Measurements from ENCODE around the gene MAFG. TPM values are rescaled to one million over a fixed set of nuclear protein-coding genes. Genes with fewer than 3 reads are reported as not detected.
A peak's percentile ranks its signal among the peaks of the same experiment; 100 is the strongest.

Gene MAFG
- total RNA-seq, 5 donors from 2014 or later (not counting 1 experiment from before 2014, with no cell fraction given), result 10.6 to 24.8 (median 18.8) TPM

DNA sequence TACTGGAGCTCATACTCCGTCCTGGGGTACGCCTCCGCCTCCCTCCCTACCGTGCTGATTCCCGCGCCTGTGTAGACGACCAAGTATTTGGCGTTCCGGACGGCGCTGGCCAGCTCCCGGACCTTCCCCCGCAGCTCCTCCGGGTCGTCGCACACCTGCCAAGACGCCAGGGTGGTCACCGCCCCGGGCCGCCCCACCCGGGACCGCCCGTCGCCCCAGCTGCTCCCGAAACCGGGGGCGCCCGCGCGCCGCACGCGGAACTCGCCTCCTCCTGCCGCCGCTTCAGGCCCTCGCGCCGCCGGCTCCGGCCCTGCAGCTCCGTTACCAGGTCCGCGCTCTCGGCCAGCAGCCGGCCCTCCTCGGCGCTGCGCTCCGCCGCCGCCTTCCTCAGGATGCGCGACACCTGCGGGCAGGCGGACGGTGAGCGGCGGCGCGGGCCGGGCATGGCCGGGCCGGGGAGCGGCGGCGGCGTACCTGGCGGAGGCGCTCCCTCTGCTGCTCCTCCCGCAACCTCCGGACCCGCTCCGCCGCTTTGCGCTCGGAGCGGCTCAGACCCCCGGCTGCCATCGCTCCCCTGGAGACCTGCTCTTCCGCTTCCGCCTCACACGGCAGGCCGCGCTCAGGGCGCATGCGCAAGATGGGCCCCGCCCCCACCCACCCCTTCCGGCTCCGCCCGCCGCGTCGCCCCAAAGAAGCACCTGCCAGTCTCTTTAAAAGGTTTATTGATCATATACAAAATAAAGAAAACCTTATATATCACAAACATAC lies 9.8 kb downstream of the MAFG start, which contains the start of gene SIRT7:
Gene SIRT7 (minus strand): TSS at position 612 of the 768 bp plus-strand sequence. CDS start 45 bp downstream, at position 567.
- ATAC-seq (replicated peaks in 1 of 4) (peak; percentile 86 to 90 (median 89)), DNase-seq (peak; percentile 61 to 95 (median 77))
- Histone ChIP-seq H3K9me3 (no peaks in the 10 kb centered on the region), H3K36me3 (ENCODE audit: control insufficient read depth in 2 of 2, extremely low read depth in 1 of 2, insufficient read depth in 1 of 2, low read length in 1 of 2) (peaks cover 22 to 34% of the 10 kb centered on the region in 2 donors), H3K27me3 (replicated peaks in 1 of 2; ENCODE audit: control insufficient read depth in 2 of 2, extremely low read depth in 1 of 2, insufficient read depth in 2 of 2, low read length in 1 of 2) (no peaks in the 10 kb centered on the region), H3K4me3 (ENCODE audit: control insufficient read depth in 1 of 2, extremely low read depth in 1 of 2, low read length in 1 of 2) (peak within 1 kb of the TSS; percentile 61 to 80), H3K27ac (ENCODE audit: low read length) (peak within 1 kb of the TSS; percentile 63), H3K4me1 (ENCODE audit: control insufficient read depth in 1 of 2, extremely low read depth in 1 of 2, insufficient read depth in 2 of 2, low read length in 2 of 2) (peaks cover 12 to 30% of the 10 kb centered on the region in 2 experiments)
- ChIA-PET POLR2A (no interaction called here), CTCF (no interaction called here)
- peak within 1 kb of the TSS; percentile 83 to 88 (median 85) for H3K4me3 Mint-ChIP-seq
- H3K27me3 Mint-ChIP-seq, result no peaks in the 10 kb centered on the region
- H3K9me3 Mint-ChIP-seq, result no peaks in the 10 kb centered on the region
- peak within 1 kb of the TSS; percentile 86 to 87 for H3K27ac Mint-ChIP-seq
- H3K4me1 Mint-ChIP-seq, result peaks cover 26 to 36% (median 29%) of the 10 kb centered on the region in 3 donors
- under 1% methylated on average over 77 of the region's 94 CpGs for WGBS (ENCODE audit: insufficient coverage)
- H3K36me3 Mint-ChIP-seq, result peaks cover 20% of the 10 kb centered on the region

DNA sequence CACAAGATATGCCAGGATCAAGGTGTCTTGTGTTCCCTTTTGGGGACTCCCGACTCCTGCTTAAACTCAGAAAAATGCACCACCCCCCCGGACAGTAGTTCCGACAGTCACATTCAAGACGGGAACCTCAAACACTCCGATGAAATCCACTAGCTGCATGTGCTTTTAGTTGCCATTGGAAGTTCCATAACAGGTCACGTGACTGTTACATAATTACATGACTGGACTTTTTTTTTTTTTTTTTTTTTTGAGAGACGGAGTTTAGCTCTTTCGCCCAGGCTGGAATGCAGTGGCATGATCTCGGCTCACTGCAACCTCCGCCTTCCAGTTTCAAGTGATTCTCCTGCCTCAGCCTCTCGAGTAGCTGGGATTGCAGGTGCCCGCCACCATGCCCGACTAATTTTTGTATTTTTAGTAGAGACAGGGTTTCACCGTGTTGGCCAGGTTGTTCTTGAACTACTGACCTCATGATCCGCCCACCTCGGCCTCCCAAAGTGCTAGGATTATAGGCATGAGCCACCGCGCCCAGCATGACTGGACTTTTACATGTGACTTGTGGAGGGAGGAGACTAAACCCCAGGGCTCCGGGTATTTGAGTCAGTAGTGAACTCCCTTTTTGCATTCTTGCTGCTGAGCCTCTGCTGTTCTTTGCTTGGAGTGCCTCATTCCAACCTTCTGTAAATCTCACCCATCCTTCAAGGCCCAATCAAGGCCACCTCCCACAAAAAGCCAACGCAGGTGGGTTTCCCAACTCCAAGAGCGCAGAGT lies 11.1 kb downstream of the MAFG start:
- ChIA-PET CTCF (interaction anchor here (0.6 to 0.7 kb wide), 3 partner anchors 12 to 1015 kb away, joined by 3 to 8 read pairs (median 4); no protein-coding TSS in a partner anchor), POLR2A (no interaction called here)
- DNase-seq (no peak), ATAC-seq (replicated peaks in 1 of 4) (no peak)
- Mint-ChIP-seq H3K9me3 (no peaks in the 10 kb centered on the region), H3K36me3 (peaks cover 21% of the 10 kb centered on the region), H3K4me3 (peak overlapping the region; percentile 78 to 85 (median 83)), H3K27me3 (no peaks in the 10 kb centered on the region), H3K4me1 (peaks cover 26 to 36% (median 33%) of the 10 kb centered on the region in 3 donors), H3K27ac (peak overlapping the region in 1 of 2 donors; percentile 64)
- H3K9me3 ChIP-seq, result no peaks in the 10 kb centered on the region
- peak overlapping the region in 1 of 2 donors; percentile 61 for H3K4me3 ChIP-seq (ENCODE audit: control insufficient read depth in 1 of 2, extremely low read depth in 1 of 2, low read length in 1 of 2)
- no peaks in the 10 kb centered on the region for H3K27me3 ChIP-seq (replicated peaks in 1 of 2; ENCODE audit: control insufficient read depth in 2 of 2, extremely low read depth in 1 of 2, insufficient read depth in 2 of 2, low read length in 1 of 2)
- H3K4me1 ChIP-seq (ENCODE audit: control insufficient read depth in 1 of 2, extremely low read depth in 1 of 2, insufficient read depth in 2 of 2, low read length in 2 of 2), result peaks cover 12 to 36% of the 10 kb centered on the region in 2 experiments
- H3K27ac ChIP-seq (ENCODE audit: low read length), result no peak overlapping the region
- H3K36me3 ChIP-seq (ENCODE audit: control insufficient read depth in 2 of 2, extremely low read depth in 1 of 2, insufficient read depth in 1 of 2, low read length in 1 of 2), result peaks cover 22 to 41% of the 10 kb centered on the region in 2 donors
- WGBS (ENCODE audit: insufficient coverage), result 87% methylated on average over 20 of the region's 21 CpGs

DNA sequence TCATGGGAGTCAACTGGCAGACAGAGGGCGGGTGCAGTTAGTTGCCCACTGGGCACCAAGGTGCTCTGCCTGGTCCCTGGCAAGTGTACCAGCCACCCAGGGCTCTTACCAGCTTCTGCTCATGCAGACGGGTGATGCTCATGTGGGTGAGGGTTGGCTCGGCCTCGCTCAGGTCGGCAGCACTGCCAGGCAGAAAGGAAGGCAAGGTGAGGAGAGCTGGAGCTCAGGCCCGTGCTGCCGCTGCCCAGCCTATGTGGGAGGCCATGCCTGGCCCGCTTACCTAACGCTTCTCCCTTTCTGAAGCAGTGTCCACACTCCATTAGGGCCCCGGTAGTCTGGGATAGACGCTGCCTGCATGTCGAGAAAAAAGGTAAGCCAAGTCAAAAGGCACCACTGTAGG lies 12.2 kb downstream of the MAFG start:
- Mint-ChIP-seq H3K36me3 (peaks cover 21% of the 10 kb centered on the region), H3K27ac (no peak overlapping the region), H3K4me1 (peaks cover 26 to 39% (median 34%) of the 10 kb centered on the region in 3 donors), H3K9me3 (no peaks in the 10 kb centered on the region), H3K27me3 (no peaks in the 10 kb centered on the region), H3K4me3 (peak overlapping the region in 2 of 3 donors; percentile 17 to 43)
- WGBS (ENCODE audit: insufficient coverage), result 94% methylated on average over 9 of the region's 12 CpGs
- Histone ChIP-seq H3K9me3 (no peaks in the 10 kb centered on the region), H3K27ac (ENCODE audit: low read length) (no peak overlapping the region), H3K4me1 (ENCODE audit: control insufficient read depth in 1 of 2, extremely low read depth in 1 of 2, insufficient read depth in 2 of 2, low read length in 2 of 2) (peaks cover 17 to 41% of the 10 kb centered on the region in 2 experiments), H3K36me3 (ENCODE audit: control insufficient read depth in 2 of 2, extremely low read depth in 1 of 2, insufficient read depth in 1 of 2, low read length in 1 of 2) (peaks cover 22 to 41% of the 10 kb centered on the region in 2 donors), H3K27me3 (replicated peaks in 1 of 2; ENCODE audit: control insufficient read depth in 2 of 2, extremely low read depth in 1 of 2, insufficient read depth in 2 of 2, low read length in 1 of 2) (no peaks in the 10 kb centered on the region), H3K4me3 (ENCODE audit: control insufficient read depth in 1 of 2, extremely low read depth in 1 of 2, low read length in 1 of 2) (no peak overlapping the region)
- ATAC-seq (replicated peaks in 1 of 4) (no peak), DNase-seq (no peak)
- ChIA-PET CTCF (no interaction called here), POLR2A (no interaction called here)

DNA sequence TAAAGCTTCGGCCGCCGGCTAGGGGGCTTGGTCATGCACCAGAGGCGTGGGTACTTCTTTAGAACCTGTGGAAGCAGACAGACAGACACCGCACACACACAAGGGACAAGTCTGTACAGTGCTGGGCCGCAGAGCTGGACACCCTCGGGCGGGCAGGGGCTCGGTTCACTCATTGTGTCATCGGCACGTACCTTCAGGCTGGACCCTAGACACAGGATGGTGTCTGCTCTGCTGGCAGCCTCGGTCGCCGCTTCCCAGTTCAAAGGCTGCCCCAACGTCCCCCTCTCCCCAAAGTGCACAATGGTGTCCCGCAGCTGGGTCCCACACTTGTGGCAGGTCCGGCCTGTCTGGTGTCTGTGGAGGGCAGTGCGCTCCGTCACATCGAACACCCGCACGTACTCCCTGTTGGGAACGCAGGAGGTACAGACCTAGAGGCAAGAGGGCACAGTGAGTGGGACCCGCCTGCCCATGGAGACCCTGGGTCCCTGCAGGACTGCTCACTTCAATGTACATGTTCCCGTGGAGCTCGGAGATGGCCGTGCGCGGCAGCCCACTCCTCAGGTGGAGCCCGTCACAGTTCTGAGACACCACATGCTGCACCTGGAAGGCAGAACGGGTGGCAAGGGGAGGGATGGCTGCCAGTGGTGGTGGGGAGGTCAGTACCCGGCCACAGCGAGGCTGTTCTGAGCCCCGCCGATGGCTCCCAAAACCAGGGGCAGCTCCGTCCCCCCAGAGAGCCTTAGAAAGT lies 13.3 kb downstream of the MAFG start:
- peaks cover 26 to 39% (median 34%) of the 10 kb centered on the region in 3 donors for H3K4me1 Mint-ChIP-seq
- POLR2A ChIA-PET, result no interaction called here
- CTCF ChIA-PET, result no interaction called here

DNA sequence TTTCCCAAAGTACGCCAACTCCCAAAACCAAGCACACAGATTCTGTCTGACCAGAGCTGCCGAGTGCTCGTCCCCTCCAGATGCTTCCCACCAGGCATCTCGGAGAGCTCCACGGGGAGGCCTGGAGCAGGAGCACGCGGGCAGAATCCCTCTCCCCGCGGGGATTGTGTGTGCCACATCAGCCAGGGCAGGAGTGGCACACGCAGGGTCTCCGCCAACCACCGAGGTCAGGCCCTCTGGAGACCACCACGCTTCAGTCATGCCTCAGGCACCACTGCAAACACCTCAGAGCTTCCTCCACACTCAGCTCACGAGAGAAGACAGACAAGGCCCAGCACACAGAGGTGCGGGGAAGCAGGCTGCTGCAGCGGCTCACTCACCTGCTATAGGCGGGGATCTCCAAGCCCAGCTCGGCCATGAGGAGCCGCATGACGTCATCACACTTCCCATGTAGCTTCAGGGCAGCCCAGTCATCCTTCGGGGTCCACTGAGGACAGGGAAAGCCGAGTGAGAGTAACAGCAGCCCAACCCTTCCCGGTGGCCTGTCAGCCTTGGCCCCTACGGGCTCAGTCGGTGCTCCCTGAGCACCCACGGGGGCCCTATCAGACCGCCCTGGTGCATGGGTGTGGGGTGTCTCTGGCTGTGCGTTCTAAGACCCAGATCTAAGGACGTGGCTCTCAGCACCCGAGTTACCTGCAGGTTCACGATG lies 14.0 kb downstream of the MAFG start:
- H3K36me3 Mint-ChIP-seq, result peaks cover 21% of the 10 kb centered on the region
- DNase-seq, result no peak
- H3K4me1 ChIP-seq (ENCODE audit: control insufficient read depth in 1 of 2, extremely low read depth in 1 of 2, insufficient read depth in 2 of 2, low read length in 2 of 2), result peaks cover 18 to 55% of the 10 kb centered on the region in 2 experiments
- H3K9me3 ChIP-seq, result no peaks in the 10 kb centered on the region
- H3K27ac Mint-ChIP-seq, result peak overlapping the region in 1 of 2 donors; percentile 48
- H3K27me3 Mint-ChIP-seq, result no peaks in the 10 kb centered on the region
- H3K4me3 ChIP-seq (ENCODE audit: control insufficient read depth in 1 of 2, extremely low read depth in 1 of 2, low read length in 1 of 2), result no peak overlapping the region
- CTCF ChIA-PET, result no interaction called here
- no peak overlapping the region for H3K27ac ChIP-seq (ENCODE audit: low read length)
- H3K9me3 Mint-ChIP-seq, result no peaks in the 10 kb centered on the region
- H3K27me3 ChIP-seq (replicated peaks in 1 of 2; ENCODE audit: control insufficient read depth in 2 of 2, extremely low read depth in 1 of 2, insufficient read depth in 2 of 2, low read length in 1 of 2), result no peaks in the 10 kb centered on the region
- peaks cover 25 to 34% (median 30%) of the 10 kb centered on the region in 3 donors for H3K4me1 Mint-ChIP-seq
- peaks cover 27 to 49% of the 10 kb centered on the region in 2 donors for H3K36me3 ChIP-seq (ENCODE audit: control insufficient read depth in 2 of 2, extremely low read depth in 1 of 2, insufficient read depth in 1 of 2, low read length in 1 of 2)
- ATAC-seq (replicated peaks in 1 of 4), result no peak
- POLR2A ChIA-PET, result no interaction called here
- WGBS (ENCODE audit: insufficient coverage), result 95% methylated on average over 26 of the region's 31 CpGs
- H3K4me3 Mint-ChIP-seq, result no peak overlapping the region

More for the DNA sequence above, 13.3 kb downstream of the MAFG start:
- ATAC-seq (replicated peaks in 1 of 4) (no peak), DNase-seq (no peak)
- no peaks in the 10 kb centered on the region for H3K9me3 ChIP-seq
- Mint-ChIP-seq H3K27ac (no peak overlapping the region), H3K9me3 (no peaks in the 10 kb centered on the region), H3K36me3 (peaks cover 21% of the 10 kb centered on the region), H3K4me3 (no peak overlapping the region), H3K27me3 (no peaks in the 10 kb centered on the region)
- H3K27ac ChIP-seq (ENCODE audit: low read length), result no peak overlapping the region
- H3K27me3 ChIP-seq (replicated peaks in 1 of 2; ENCODE audit: control insufficient read depth in 2 of 2, extremely low read depth in 1 of 2, insufficient read depth in 2 of 2, low read length in 1 of 2), result no peaks in the 10 kb centered on the region
- no peak overlapping the region for H3K4me3 ChIP-seq (ENCODE audit: control insufficient read depth in 1 of 2, extremely low read depth in 1 of 2, low read length in 1 of 2)
- 94% methylated on average over 22 of the region's 36 CpGs for WGBS (ENCODE audit: insufficient coverage)
- peaks cover 23 to 43% of the 10 kb centered on the region in 2 donors for H3K36me3 ChIP-seq (ENCODE audit: control insufficient read depth in 2 of 2, extremely low read depth in 1 of 2, insufficient read depth in 1 of 2, low read length in 1 of 2)
- peaks cover 18 to 52% of the 10 kb centered on the region in 2 experiments for H3K4me1 ChIP-seq (ENCODE audit: control insufficient read depth in 1 of 2, extremely low read depth in 1 of 2, insufficient read depth in 2 of 2, low read length in 2 of 2)

Data from T-cell (primary cell).